ENCODE results near the gene NAPEPLD.
"Not testable (repeated sequence)": the region's sequence is repeated elsewhere in the genome, so short reads cannot be mapped to it uniquely, and the experiment has no call there.

Gene NAPEPLD

GRCh38 chr7:103101543-103101942 is 47.4 kb downstream of the NAPEPLD start:
- DNase-seq, result no peak

GRCh38 chr7:103100348-103100747 is 48.6 kb downstream of the NAPEPLD start:
- no peak for DNase-seq

GRCh38 chr7:103097041-103097440 is 51.9 kb downstream of the NAPEPLD start:
- no peak for DNase-seq

- DNase-seq, result not testable (repeated sequence)
Measured at GRCh38 chr7:103095558-103095957, 53.3 kb downstream of the NAPEPLD start.

GRCh38 chr7:103094102-103094501 is 54.8 kb downstream of the NAPEPLD start:
- no peak for DNase-seq

- no peak for DNase-seq
Measured at GRCh38 chr7:103093429-103093828, 55.5 kb downstream of the NAPEPLD start.

- DNase-seq, result not testable (repeated sequence)
Measured at GRCh38 chr7:103092321-103092720, 56.6 kb downstream of the NAPEPLD start.

- DNase-seq, result no peak
Measured at GRCh38 chr7:103083210-103083609, 65.7 kb downstream of the NAPEPLD start.

- no peak for DNase-seq
Measured at GRCh38 chr7:103082497-103082896, 66.4 kb downstream of the NAPEPLD start.

- no peak for DNase-seq
Measured at GRCh38 chr7:103080923-103081322, 68.0 kb downstream of the NAPEPLD start.

- DNase-seq, result no peak
Measured at GRCh38 chr7:103079836-103080235, 69.1 kb downstream of the NAPEPLD start.

GRCh38 chr7:103078226-103078625 is 70.7 kb downstream of the NAPEPLD start:
- DNase-seq, result not testable (repeated sequence)

GRCh38 chr7:103077318-103077717 is 71.6 kb downstream of the NAPEPLD start:
- no peak for DNase-seq

- no peak for DNase-seq
Measured at GRCh38 chr7:103076764-103077163, 72.1 kb downstream of the NAPEPLD start.

GRCh38 chr7:103075337-103075918 is 73.5 kb downstream of the NAPEPLD start:
- DNase-seq, result peak; percentile 27

GRCh38 chr7:103074519-103075336 is 74.2 kb downstream of the NAPEPLD start, which contains the start of the genes ARMC10 and FBXL13:
Gene ARMC10 (plus strand): TSS chr7:103075140. CDS start chr7:103075273, 133 bp downstream.
Gene FBXL13 (minus strand): TSS chr7:103074796.
- peak; percentile 87 for DNase-seq

GRCh38 chr7:103073989-103074518 is 74.8 kb downstream of the NAPEPLD start:
- no peak for DNase-seq

GRCh38 chr7:103071000-103071399 is 77.9 kb downstream of the NAPEPLD start:
- DNase-seq, result no peak

- no peak for DNase-seq
Measured at GRCh38 chr7:103068414-103069403, 80.2 kb downstream of the NAPEPLD start.

GRCh38 chr7:103065667-103066066 is 83.2 kb downstream of the NAPEPLD start:
- no peak for DNase-seq

- DNase-seq, result no peak
Measured at GRCh38 chr7:103063895-103064294, 85.0 kb downstream of the NAPEPLD start.

- no peak for DNase-seq
Measured at GRCh38 chr7:103059471-103059870, 89.4 kb downstream of the NAPEPLD start.

GRCh38 chr7:103058122-103058521 is 90.8 kb downstream of the NAPEPLD start:
- no peak for DNase-seq
